ENCODE results near the gene LRBA.

LRBA gene

GRCh38 chr4:150258569-150258968 is 756.5 kb downstream of the LRBA start:
- Histone ChIP-seq H3K4me2 (ENCODE audit: low read depth, low read length) (no peak overlapping the region), H4K20me1 (ENCODE audit: insufficient read depth, low read length) (no peaks in the 10 kb centered on the region), H3K36me3 (replicated peaks; ENCODE audit: insufficient read depth, low read length) (no peaks in the 10 kb centered on the region), H3K9me3 (replicated peaks; ENCODE audit: insufficient read depth, low read length) (no peaks in the 10 kb centered on the region), H3K79me2 (ENCODE audit: low read length) (no peaks in the 10 kb centered on the region), H3K27ac (ENCODE audit: low read length) (no peak overlapping the region), H3K9ac (ENCODE audit: low read length) (no peak overlapping the region), H3K4me1 (ENCODE audit: low read length) (no peaks in the 10 kb centered on the region), H3K9me2 (replicated peaks; ENCODE audit: insufficient read depth, low read length) (no peaks in the 10 kb centered on the region), H2AFZ (ENCODE audit: low read length) (no peak overlapping the region), H3K27me3 (replicated peaks; ENCODE audit: insufficient read depth, low read length) (no peaks in the 10 kb centered on the region), H3F3A (ENCODE audit: insufficient read depth, low read length) (no peaks in the 10 kb centered on the region), H3K4me3 (ENCODE audit: low read length) (no peak overlapping the region)
- no peak for DNase-seq
- TF ChIP-seq EZH2phosphoT487 (IDR thresholded peaks at IDR 0.05; ENCODE audit: low read length) (no peak), EZH2 (optimal IDR thresholded peaks at IDR 0.05; ENCODE audit: low read depth, low read length) (no peak)
- TF ChIP-seq, protein P1, sequence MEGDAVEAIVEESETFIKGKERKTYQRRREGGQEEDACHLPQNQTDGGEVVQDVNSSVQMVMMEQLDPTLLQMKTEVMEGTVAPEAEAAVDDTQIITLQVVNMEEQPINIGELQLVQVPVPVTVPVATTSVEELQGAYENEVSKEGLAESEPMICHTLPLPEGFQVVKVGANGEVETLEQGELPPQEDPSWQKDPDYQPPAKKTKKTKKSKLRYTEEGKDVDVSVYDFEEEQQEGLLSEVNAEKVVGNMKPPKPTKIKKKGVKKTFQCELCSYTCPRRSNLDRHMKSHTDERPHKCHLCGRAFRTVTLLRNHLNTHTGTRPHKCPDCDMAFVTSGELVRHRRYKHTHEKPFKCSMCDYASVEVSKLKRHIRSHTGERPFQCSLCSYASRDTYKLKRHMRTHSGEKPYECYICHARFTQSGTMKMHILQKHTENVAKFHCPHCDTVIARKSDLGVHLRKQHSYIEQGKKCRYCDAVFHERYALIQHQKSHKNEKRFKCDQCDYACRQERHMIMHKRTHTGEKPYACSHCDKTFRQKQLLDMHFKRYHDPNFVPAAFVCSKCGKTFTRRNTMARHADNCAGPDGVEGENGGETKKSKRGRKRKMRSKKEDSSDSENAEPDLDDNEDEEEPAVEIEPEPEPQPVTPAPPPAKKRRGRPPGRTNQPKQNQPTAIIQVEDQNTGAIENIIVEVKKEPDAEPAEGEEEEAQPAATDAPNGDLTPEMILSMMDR (IDR thresholded peaks at IDR 0.05; ENCODE audit: low read length): no peak

- Histone ChIP-seq H3K27me3 (replicated peaks; ENCODE audit: insufficient read depth, low read length) (no peaks in the 10 kb centered on the region), H3K4me3 (ENCODE audit: low read length) (no peak overlapping the region), H3K79me2 (ENCODE audit: low read length) (no peaks in the 10 kb centered on the region), H3K27ac (ENCODE audit: low read length) (no peak overlapping the region), H2AFZ (ENCODE audit: low read length) (no peak overlapping the region), H3K9me2 (replicated peaks; ENCODE audit: insufficient read depth, low read length) (no peaks in the 10 kb centered on the region), H3K9ac (ENCODE audit: low read length) (no peak overlapping the region), H3F3A (ENCODE audit: insufficient read depth, low read length) (no peaks in the 10 kb centered on the region), H3K4me1 (ENCODE audit: low read length) (no peaks in the 10 kb centered on the region), H3K4me2 (ENCODE audit: low read depth, low read length) (no peak overlapping the region), H4K20me1 (ENCODE audit: insufficient read depth, low read length) (no peaks in the 10 kb centered on the region), H3K9me3 (replicated peaks; ENCODE audit: insufficient read depth, low read length) (no peaks in the 10 kb centered on the region), H3K36me3 (replicated peaks; ENCODE audit: insufficient read depth, low read length) (no peaks in the 10 kb centered on the region)
- TF ChIP-seq, protein P1 (IDR thresholded peaks at IDR 0.05; ENCODE audit: low read length): no peak
- no peak for TF ChIP-seq EZH2phosphoT487 (IDR thresholded peaks at IDR 0.05; ENCODE audit: low read length)
- no peak for DNase-seq
Observed at GRCh38 chr4:150256841-150257730, 758.0 kb downstream of the LRBA start.

DNA sequence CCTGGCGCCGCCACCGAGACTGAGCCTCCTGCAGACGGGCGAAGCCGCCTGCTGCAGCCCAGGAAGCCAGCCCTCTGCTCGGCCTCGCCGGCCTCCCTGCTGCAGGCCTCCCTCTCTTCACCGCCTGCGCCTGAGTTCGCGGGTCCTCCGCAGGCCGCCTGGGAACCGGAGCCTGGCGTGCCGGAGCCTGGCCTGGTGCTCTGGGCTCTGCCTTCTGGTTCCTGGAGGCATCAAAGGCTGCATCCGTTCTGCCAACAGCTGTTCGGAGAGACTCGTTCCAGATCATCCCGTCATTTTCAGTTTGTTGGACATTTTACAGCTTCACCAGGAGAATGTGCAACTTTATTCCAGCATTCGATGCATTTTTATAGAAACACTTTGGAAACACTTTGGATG is 758.9 kb downstream of the LRBA start:
- Histone ChIP-seq H3K9me3 (replicated peaks; ENCODE audit: insufficient read depth, low read length) (no peaks in the 10 kb centered on the region), H3K9me2 (replicated peaks; ENCODE audit: insufficient read depth, low read length) (no peaks in the 10 kb centered on the region), H3K27ac (ENCODE audit: low read length) (no peak overlapping the region), H3K9ac (ENCODE audit: low read length) (no peak overlapping the region), H3K36me3 (replicated peaks; ENCODE audit: insufficient read depth, low read length) (no peaks in the 10 kb centered on the region), H2AFZ (ENCODE audit: low read length) (no peak overlapping the region), H3K4me3 (ENCODE audit: low read length) (no peak overlapping the region), H3K4me2 (ENCODE audit: low read depth, low read length) (no peak overlapping the region), H3F3A (ENCODE audit: insufficient read depth, low read length) (no peaks in the 10 kb centered on the region), H3K4me1 (ENCODE audit: low read length) (no peaks in the 10 kb centered on the region), H3K79me2 (ENCODE audit: low read length) (no peaks in the 10 kb centered on the region), H4K20me1 (ENCODE audit: insufficient read depth, low read length) (no peaks in the 10 kb centered on the region), H3K27me3 (replicated peaks; ENCODE audit: insufficient read depth, low read length) (no peaks in the 10 kb centered on the region)
- no peak for DNase-seq
- TF ChIP-seq EZH2 (optimal IDR thresholded peaks at IDR 0.05; ENCODE audit: low read depth, low read length): no peak
- TF ChIP-seq, protein P1 (IDR thresholded peaks at IDR 0.05; ENCODE audit: low read length): no peak
- no peak for TF ChIP-seq EZH2phosphoT487 (IDR thresholded peaks at IDR 0.05; ENCODE audit: low read length)

Data from MM.1S (cell line).